ENCODE data around the gene LDLRAD4.
"Not testable (repeated sequence)": the region's sequence is repeated elsewhere in the genome, so short reads cannot be mapped to it uniquely, and the experiment has no call there.

The LDLRAD4 gene

GRCh38 chr18:13253786-13254688 lies 35.5 kb downstream of the LDLRAD4 start:
- DNase-seq, result no peak

- no peak for DNase-seq
Observed at GRCh38 chr18:13254971-13255927, 36.7 kb downstream of the LDLRAD4 start.

DNA sequence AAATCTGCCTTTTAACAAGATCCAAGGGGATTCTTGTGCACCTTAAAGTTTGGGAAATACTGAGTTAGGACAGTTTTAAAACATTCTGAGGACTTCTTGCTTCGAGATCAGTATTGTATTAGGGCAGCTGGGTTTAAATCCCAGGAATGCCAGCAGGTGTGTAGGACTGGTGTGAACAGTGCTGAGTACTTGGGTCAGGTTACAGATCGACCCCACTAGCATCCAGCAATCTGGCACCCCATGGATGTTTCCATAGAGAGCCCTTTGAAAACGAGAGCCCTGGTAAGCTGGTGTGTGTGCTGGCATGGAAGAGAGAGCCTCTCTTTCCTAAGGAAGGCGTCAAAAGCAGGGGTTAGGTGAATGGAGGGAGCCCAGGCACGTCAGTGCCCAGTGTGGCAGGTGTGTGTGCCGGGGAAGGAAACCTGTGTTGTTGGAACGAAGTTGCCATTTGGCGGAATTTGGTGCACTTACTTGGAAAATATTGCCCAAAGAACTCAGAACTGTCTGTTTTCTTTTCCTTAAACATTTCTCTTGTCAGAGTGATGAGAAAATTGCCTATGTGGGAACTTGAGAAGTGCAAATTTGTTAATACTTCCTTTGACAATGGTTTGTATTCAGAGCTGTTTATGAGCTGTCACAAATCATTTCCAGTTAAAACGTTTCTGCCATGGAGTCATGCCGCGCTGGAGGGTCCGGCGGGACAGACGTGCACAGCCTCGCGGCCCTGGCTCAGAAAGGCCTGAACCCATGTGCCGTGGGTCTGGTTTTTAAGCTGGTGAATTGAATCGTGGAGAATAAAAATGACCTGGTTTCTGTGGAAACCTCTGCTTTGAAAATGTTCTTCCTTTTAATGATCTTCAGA lies 38.1 kb downstream of the LDLRAD4 start:
- DNase-seq, result peak; percentile 59

DNA sequence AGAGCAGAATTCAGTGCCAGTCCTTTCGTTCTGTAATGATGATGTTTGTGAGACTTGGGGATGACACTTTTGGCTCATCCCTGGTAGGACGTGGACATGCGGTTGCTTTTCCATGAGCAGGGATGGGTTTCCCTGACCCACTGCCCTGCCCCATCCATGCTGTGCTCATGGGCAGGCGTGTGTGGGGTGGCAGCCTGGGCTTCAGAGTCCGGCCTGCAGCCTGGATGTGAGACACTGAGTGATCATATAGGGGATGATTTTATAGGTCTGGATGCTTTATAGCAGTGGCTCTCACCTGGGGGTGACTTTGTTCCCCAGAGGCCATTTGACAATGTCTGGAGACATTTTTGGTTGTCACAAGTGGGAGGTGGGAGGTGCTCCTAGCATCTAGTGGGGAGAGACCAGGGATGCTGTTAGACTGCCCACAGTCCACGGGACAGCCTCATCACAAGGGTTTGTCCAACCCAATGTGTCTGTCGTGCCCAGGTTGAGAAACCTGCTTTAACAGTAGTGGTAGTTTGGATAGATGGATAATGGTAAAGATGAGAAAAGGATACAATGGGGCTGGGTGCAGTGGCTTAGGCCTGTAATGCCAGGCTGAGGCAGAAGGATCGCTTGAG lies 38.9 kb downstream of the LDLRAD4 start:
- no peak for DNase-seq

GRCh38 chr18:13258921-13259320 lies 40.4 kb downstream of the LDLRAD4 start:
- no peak for DNase-seq

GRCh38 chr18:13259701-13260100 lies 41.1 kb downstream of the LDLRAD4 start:
- no peak for DNase-seq

DNA sequence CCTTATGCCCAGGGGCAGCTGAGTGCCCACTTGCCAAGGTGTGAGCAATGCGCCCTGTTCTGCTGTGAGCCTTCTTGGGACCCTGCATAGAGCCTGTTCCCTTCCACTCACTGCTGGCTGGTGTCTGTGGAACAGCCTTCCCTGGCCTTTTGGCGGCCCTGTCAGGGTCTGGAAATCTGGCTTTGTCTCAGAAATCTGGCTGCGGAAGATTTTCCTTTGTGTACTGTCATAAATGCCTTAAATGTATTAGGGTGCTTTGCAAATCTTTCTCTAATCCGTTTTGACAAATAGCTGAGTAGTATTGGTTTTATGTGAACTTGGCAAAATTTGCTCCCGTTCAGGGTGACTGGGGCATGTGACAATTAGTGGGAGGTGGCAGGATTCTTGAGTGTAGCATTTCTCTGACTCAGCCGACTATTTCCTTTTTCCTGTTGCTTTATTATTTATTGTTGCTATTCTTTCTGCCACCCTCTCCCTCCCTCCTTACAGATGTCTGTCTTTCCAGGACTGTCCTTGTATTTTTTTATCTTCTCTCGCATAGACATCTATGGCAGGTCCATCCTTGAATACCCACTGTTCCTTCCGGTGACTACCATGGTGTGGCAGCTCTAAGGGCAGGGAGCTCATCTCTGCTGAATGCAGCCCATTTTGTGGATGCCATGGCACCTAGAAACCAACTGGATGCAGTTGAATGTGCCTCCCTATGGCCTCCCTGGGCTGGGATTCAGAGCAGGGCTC lies 41.8 kb downstream of the LDLRAD4 start:
- DNase-seq, result no peak

DNA sequence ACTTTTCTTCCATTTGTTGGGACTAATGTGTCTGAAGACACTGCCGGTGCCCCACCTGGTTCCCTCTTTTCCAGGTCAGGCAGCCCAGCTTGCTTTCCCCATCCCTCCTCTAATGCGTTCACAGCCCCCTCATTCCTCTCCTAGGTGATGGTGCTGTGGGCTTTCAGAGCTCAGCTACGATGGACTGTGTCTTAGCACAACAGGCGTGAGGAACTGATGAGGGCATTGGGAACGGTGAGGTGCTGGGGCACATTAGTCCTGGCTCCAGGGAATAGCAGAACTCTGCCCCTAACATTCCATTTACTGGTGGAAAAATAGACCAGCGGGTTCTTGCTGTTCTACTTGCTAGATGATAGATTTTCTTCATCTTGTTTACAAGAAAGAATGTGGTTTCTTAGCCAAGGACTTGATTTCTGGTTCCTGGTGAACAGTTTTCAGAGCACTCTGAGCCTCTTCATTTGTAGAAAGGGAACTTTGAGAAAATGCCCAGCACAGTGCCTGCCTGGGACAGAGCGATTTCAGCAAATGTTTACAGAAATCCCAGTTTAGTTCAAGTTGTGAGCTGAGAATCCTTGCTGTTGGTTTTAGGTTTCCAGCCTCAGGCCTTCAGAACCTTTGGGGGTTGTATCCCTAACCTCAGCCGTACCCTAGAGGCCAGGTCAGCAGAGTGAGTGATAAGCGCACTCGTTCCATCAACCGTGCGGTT lies 42.5 kb downstream of the LDLRAD4 start:
- DNase-seq, result no peak

DNA sequence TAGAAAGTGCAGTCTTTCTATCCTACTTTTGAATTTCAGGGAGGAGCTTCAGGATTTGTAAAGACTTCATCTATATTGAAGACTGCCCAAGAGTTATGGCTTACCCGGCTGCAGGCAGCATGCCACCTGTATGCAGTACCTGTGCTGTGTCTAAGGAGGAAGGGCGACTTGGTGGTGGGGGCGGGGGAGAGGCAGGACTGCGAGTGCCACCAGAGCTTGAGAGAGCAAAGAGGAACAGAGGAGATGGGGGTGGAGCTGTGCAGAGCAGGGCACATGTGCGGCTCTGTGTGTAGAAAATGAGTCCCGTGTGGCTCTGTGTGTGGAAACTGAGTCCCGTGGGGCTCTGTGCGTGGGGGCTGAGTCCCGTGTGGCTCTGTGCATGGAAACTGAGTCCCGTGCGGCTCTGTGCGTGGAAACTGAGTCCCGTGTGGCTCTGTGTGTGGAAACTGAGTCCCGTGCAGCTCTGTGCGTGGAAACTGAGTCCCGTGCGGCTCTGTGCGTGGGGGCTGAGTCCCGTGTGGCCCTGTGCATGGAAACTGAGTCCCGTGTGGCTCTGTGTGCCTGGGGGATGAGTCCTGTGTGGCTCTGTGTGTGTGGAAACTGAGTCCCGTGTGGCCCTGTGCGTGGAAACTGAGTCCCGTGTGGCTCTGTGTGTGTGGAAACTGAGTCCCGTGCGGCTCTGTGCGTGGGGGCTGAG lies 43.2 kb downstream of the LDLRAD4 start:
- DNase-seq, result no peak

DNA sequence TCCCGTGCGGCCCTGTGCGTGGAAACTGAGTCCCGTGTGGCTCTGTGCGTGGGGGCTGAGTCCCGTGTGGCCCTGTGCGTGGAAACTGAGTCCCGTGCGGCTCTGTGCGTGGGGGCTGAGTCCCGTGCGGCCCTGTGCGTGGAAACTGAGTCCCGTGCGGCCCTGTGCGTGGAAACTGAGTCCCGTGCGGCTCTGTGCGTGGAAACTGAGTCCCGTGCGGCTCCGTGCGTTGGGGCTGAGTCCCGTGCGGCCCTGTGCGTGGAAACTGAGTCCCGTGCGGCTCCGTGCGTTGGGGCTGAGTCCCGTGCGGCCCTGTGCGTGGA lies 43.8 kb downstream of the LDLRAD4 start:
- not testable (repeated sequence) for DNase-seq

- no peak for DNase-seq
Observed at GRCh38 chr18:13262839-13263691, 44.5 kb downstream of the LDLRAD4 start.

GRCh38 chr18:13264091-13265007 lies 45.8 kb downstream of the LDLRAD4 start:
- no peak for DNase-seq

GRCh38 chr18:13265008-13265910 lies 46.7 kb downstream of the LDLRAD4 start:
- DNase-seq, result no peak

DNA sequence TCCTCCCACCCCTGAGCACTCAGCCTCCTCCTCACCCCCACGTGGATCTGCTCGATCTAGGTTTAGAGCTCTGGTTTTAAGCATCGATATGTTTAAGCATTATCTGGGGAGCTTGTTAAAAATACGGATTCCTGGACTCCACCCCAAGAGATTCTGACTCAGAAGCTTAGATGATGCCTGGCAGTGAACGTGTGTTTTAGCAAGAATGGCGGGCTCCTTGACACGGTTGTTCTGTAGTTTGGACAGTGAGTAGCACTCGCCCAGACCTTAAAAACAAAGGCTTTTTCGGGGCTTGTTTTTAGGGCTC lies 47.3 kb downstream of the LDLRAD4 start:
- DNase-seq, result no peak

GRCh38 chr18:13266218-13267100 lies 47.9 kb downstream of the LDLRAD4 start:
- no peak for DNase-seq

DNA sequence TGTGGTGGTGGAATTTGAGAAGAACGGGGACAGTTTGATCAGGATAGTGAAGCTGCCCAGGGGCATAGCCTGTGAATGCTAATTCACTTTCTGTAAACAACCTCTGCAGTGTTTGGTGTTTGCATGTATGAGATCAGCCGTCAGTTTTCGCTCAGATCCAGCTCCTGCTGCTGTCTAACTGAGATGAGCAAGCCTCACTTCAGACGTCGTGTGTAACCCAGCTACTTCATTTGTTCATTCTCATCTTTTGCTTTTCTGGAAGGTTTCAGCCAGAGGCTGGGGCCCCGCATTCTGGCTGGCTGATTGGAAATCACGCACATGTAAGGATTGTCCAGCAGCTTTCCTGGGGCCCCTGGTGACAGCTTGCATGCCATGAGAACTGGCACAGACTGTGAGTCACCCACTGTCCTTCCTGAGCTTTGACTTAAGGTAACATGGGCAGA lies 48.9 kb downstream of the LDLRAD4 start:
- no peak for DNase-seq
